ENCODE results near the gene HMG20A. TPM values are rescaled to one million over a fixed set of nuclear protein-coding genes. Genes with fewer than 3 reads are reported as not detected.
A peak's percentile ranks its signal among the peaks of the same experiment; 100 is the strongest.

The HMG20A gene
- total and polyA plus RNA-seq, 10 donors, result 17.9 to 107 (median 77.2) TPM

DNA sequence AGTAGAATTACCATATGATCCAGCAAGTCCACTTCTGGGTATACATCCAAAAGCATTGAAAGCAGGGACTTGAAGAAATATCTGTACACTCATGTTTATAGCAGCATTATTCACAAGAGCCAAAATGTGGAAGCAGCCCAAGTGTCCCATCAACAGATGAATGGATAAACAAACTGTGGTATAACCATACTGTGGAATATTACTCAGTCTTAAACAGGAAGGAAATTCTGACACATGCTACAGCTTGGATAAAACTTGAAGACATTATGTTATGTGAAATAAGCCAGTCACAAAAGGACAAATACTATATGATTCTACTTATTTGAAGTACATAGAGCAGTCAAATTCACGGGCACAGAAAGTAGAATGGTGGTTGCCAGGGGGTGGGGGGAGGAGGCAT lies 91.2 kb downstream of the HMG20A start:
- H3K36me3 ChIP-seq, result no peaks in the 10 kb centered on the region
- intact Hi-C loops (cut with DNase I; ENCODE audit: low total_unique reads), result no loop called here
- peak overlapping the region in 3 of 8 donors; percentile 46 to 92 (median 79) for H3K27ac ChIP-seq
- peaks cover 0 to 4% (median 0%) of the 10 kb centered on the region in 8 donors for H3K9me3 ChIP-seq
- WGBS, 5 donors, result 91 to 98% (median 94%) methylated on average over 1 of the region's 1 CpG
- TF ChIP-seq POLR2A (IDR thresholded peaks at IDR 0.05) (no peak), POLR2AphosphoS5 (IDR thresholded peaks at IDR 0.05) (no peak)
- TF ChIP-seq, protein P1, sequence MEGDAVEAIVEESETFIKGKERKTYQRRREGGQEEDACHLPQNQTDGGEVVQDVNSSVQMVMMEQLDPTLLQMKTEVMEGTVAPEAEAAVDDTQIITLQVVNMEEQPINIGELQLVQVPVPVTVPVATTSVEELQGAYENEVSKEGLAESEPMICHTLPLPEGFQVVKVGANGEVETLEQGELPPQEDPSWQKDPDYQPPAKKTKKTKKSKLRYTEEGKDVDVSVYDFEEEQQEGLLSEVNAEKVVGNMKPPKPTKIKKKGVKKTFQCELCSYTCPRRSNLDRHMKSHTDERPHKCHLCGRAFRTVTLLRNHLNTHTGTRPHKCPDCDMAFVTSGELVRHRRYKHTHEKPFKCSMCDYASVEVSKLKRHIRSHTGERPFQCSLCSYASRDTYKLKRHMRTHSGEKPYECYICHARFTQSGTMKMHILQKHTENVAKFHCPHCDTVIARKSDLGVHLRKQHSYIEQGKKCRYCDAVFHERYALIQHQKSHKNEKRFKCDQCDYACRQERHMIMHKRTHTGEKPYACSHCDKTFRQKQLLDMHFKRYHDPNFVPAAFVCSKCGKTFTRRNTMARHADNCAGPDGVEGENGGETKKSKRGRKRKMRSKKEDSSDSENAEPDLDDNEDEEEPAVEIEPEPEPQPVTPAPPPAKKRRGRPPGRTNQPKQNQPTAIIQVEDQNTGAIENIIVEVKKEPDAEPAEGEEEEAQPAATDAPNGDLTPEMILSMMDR (IDR thresholded peaks at IDR 0.05 in 8 of 11, conservative IDR thresholded peaks at IDR 0.05 in 3 of 11), result no peak
- no peak overlapping the region for H3K4me3 ChIP-seq
- H3K4me1 ChIP-seq, result peaks cover 20 to 36% (median 31%) of the 10 kb centered on the region in 6 donors
- no peak for DNase-seq
- no peaks in the 10 kb centered on the region for H3K27me3 ChIP-seq (replicated peaks in 1 of 7)

DNA sequence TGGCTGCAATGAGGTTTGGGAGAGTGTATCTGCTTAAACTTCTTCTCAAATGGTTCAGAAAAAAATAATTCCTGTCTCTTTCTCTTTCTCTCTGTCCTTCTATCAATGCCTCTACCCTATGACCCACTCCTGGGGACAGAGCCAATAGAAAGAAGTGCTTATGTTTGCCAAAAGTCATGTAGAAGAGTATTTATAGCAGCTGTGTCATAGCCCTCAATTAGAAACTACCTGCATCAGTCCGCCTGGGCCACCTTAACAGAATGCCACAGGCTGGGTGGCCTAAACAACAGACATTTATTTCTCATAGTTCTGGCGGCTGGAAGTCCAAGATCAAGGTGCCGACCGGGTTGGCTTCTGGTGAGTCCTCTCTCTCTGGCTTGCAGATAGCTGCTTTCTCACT lies 92.5 kb downstream of the HMG20A start:
- H3K9me3 ChIP-seq, result peaks cover 0 to 4% (median 0%) of the 10 kb centered on the region in 8 donors
- no peak for DNase-seq

DNA sequence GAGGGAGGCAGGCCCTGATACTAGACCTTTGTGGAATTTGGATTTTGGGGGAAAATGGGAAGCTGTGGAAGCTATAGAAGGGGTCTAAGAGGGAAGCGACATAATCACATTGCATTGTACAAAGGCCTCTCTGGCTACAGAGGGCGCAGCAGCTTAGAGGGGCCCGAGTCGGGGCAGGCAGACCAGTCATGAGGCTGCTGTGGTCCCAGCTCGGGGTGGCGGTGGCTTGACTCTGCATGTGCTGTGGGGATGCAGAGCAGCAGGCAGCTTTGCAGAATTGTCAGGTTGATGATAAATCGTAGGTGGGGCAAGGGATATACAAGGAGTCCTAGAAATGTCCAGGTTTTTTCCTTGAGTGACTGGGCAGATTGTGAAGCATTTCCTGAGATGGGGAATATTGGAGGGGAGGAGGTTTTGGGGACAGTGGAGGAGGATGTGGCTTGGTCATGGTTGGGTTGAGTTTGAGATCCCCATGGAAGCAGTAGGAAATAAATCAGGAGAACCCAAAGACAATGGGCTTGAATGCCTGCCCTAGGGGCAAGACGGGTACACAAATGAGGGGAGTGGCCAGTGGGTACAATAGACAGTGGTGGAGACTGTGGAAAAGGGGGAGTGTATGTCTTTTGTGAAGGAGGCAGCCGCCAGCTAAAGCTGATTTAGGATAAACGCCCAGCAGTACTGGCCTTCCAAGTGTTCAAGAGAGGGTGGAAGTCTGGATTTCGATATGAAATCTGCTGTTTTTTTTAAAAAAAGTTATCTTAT lies 94.1 kb downstream of the HMG20A start:
- DNase-seq, result no peak
- WGBS, 5 donors, result 75 to 87% (median 82%) methylated on average over 11 of the region's 11 CpGs
- Histone ChIP-seq H3K27ac (no peak overlapping the region), H3K4me3 (no peak overlapping the region), H3K36me3 (no peaks in the 10 kb centered on the region), H3K4me1 (peaks cover 0 to 7% (median 5%) of the 10 kb centered on the region in 6 donors), H3K9me3 (peaks cover 0 to 4% (median 0%) of the 10 kb centered on the region in 8 donors), H3K27me3 (replicated peaks in 1 of 7) (no peaks in the 10 kb centered on the region)
- no peak for TF ChIP-seq POLR2AphosphoS5 (IDR thresholded peaks at IDR 0.05)
- TF ChIP-seq, protein P1 (IDR thresholded peaks at IDR 0.05 in 8 of 11, conservative IDR thresholded peaks at IDR 0.05 in 3 of 11), result no peak
- TF ChIP-seq POLR2A (IDR thresholded peaks at IDR 0.05), result no peak
- intact Hi-C loops (cut with DNase I; ENCODE audit: low total_unique reads), result no loop called here

More for the DNA sequence above, 92.5 kb downstream of the HMG20A start:
- intact Hi-C loops (cut with DNase I; ENCODE audit: low total_unique reads), result no loop called here
- TF ChIP-seq, protein P1 (IDR thresholded peaks at IDR 0.05 in 8 of 11, conservative IDR thresholded peaks at IDR 0.05 in 3 of 11), result no peak
- TF ChIP-seq POLR2AphosphoS5 (IDR thresholded peaks at IDR 0.05) (no peak), POLR2A (IDR thresholded peaks at IDR 0.05) (no peak)
- H3K27ac ChIP-seq, result no peak overlapping the region
- no peaks in the 10 kb centered on the region for H3K36me3 ChIP-seq
- peaks cover 10 to 22% (median 17%) of the 10 kb centered on the region in 6 donors for H3K4me1 ChIP-seq
- H3K4me3 ChIP-seq, result no peak overlapping the region
- no peaks in the 10 kb centered on the region for H3K27me3 ChIP-seq (replicated peaks in 1 of 7)
- 82 to 99% (median 94%) methylated on average over 4 of the region's 4 CpGs for WGBS, 5 donors

DNA sequence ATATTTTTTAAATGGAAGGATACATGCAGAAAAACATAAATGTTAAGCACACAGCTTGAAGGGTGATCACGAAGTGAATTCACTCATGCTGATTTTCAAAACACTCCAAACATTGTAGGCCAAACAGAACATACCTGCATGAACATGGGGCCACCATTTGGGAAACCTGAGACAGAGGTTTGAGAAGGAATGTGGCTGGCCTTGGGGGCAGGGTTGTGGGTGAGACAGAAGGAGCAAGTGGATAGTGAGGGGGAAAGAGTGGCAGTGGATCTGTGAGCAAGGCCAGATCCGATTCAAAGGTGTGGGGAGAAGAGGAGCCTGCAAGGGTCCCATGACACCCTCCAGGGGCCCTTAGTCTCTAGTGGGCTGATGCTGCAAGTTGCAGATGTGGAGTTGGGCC lies 94.9 kb downstream of the HMG20A start:
- no peak overlapping the region for H3K27ac ChIP-seq
- H3K36me3 ChIP-seq, result no peaks in the 10 kb centered on the region
- H3K4me3 ChIP-seq, result no peak overlapping the region
- intact Hi-C loops (cut with DNase I; ENCODE audit: low total_unique reads), result no loop called here
- H3K27me3 ChIP-seq (replicated peaks in 1 of 7), result no peaks in the 10 kb centered on the region
- peaks cover 0 to 4% (median 0%) of the 10 kb centered on the region in 8 donors for H3K9me3 ChIP-seq
- peaks cover 0 to 3% (median 0%) of the 10 kb centered on the region in 6 donors for H3K4me1 ChIP-seq
- no peak for TF ChIP-seq POLR2AphosphoS5 (IDR thresholded peaks at IDR 0.05)
- TF ChIP-seq, protein P1 (IDR thresholded peaks at IDR 0.05 in 8 of 11, conservative IDR thresholded peaks at IDR 0.05 in 3 of 11), result no peak
- TF ChIP-seq POLR2A (IDR thresholded peaks at IDR 0.05), result no peak
- DNase-seq, result no peak
- 89 to 96% (median 93%) methylated on average over 2 of the region's 2 CpGs for WGBS, 5 donors
